WERI-Rb-1 (cell line): ENCODE data around the gene SCN9A.

Source experiments
- DNase-seq: peaks from one replicate; pipeline ENCODE4 v3.0.0-alpha.2; 2020
- H3K27ac ChIP-seq: fragments of 250-450 bp; sonication (Bioruptor Pico); 2 replicates; pipeline ENCODE4 v1.5.1; 2020; ENCODE audit warnings: mild to moderate bottlenecking, moderate library complexity
- H3K27me3 ChIP-seq: fragments of 250-450 bp; sonication (Bioruptor Pico); 2 replicates; pipeline ENCODE4 v1.5.1; 2021; ENCODE audit warnings: mild to moderate bottlenecking, low read depth, moderate library complexity; ENCODE audit not compliant: insufficient read depth, severe bottlenecking
- H3K36me3 ChIP-seq: fragments of 250-450 bp; sonication (Bioruptor Pico); 2 replicates; pipeline ENCODE4 v1.5.1; 2020; ENCODE audit warnings: mild to moderate bottlenecking, moderate library complexity
- H3K4me3 ChIP-seq: 2 replicates; pipeline ENCODE4 v1.5.1; 2011; ENCODE audit warnings: low read depth, mild to moderate bottlenecking, control low read depth, low read length
- H3K9me3 ChIP-seq: fragments of 250-450 bp; sonication (Bioruptor Pico); 2 replicates; pipeline ENCODE4 v1.5.1; 2021; ENCODE audit warnings: mild to moderate bottlenecking, moderate library complexity; ENCODE audit not compliant: severe bottlenecking
- TF ChIP-seq, protein P1 (sequence below): IDR thresholded peaks from 2 replicates; pipeline ENCODE4 v1.5.1; 2011; ENCODE audit warnings: low read depth, mild to moderate bottlenecking, control low read depth, inconsistent platforms, low read length

Gene SCN9A

DNA sequence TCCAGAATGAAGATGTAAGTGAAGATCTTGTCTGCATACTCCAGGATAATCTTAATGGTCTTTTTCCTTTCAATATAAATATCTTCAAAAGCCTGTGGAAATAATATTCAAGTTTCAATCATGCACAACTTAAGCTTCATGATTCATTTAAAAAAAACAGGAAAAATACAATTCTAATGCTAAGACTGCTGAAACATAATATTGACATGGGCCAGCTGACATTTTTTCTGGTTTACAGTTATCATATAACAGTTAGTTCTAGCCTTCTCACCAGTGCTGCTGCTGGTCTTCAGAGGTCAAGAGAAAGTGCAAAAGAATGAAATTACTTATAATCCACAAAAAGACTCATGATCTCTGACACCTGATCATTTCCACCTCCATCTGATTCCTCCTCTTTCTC lies 137.6 kb downstream of the SCN9A start:
- DNase-seq: no peak
- Histone ChIP-seq H3K9me3 (no peaks in the 10 kb centered on the region), H3K4me3 (no peak overlapping the region), H3K27me3 (no peaks in the 10 kb centered on the region), H3K27ac (no peak overlapping the region), H3K36me3 (no peaks in the 10 kb centered on the region)
- TF ChIP-seq, protein P1, sequence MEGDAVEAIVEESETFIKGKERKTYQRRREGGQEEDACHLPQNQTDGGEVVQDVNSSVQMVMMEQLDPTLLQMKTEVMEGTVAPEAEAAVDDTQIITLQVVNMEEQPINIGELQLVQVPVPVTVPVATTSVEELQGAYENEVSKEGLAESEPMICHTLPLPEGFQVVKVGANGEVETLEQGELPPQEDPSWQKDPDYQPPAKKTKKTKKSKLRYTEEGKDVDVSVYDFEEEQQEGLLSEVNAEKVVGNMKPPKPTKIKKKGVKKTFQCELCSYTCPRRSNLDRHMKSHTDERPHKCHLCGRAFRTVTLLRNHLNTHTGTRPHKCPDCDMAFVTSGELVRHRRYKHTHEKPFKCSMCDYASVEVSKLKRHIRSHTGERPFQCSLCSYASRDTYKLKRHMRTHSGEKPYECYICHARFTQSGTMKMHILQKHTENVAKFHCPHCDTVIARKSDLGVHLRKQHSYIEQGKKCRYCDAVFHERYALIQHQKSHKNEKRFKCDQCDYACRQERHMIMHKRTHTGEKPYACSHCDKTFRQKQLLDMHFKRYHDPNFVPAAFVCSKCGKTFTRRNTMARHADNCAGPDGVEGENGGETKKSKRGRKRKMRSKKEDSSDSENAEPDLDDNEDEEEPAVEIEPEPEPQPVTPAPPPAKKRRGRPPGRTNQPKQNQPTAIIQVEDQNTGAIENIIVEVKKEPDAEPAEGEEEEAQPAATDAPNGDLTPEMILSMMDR: no peak

DNA sequence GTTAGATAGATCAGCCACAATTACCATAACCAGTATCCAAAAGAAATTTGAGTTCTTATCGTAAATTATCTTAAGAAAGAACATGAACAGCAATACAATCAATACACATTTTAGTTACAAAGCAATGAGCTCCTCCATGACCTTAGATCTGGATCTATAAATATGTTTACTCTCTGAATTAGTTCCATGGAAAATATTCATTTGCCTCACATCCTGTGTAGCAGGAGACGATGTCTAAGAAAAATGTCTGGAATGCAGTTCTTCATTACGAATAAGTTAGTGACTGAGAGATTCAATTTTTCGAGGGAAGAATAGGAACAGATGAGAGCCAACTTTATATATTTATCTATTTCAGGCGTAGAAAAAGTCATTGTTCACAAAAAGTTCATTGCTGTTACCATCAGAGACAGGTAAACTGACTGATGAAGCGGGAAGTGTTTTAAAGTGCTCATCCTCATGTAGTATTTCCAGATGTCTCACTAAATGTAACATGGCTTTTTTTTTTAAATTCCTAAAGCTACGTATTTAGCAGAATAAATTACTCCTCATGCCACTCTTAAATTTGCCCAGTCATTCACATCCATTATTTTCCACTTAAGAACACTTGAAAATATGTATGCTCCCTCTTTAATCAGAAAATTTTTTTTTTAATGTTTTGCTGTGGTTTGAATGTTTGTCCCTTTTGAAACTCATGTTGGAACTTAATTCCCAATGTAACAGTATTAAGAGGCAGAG lies 141.5 kb downstream of the SCN9A start:
- Histone ChIP-seq H3K9me3 (no peaks in the 10 kb centered on the region), H3K27me3 (no peaks in the 10 kb centered on the region), H3K36me3 (no peaks in the 10 kb centered on the region), H3K4me3 (no peak overlapping the region), H3K27ac (no peak overlapping the region)
- no peak for DNase-seq
- TF ChIP-seq, protein P1: no peak

DNA sequence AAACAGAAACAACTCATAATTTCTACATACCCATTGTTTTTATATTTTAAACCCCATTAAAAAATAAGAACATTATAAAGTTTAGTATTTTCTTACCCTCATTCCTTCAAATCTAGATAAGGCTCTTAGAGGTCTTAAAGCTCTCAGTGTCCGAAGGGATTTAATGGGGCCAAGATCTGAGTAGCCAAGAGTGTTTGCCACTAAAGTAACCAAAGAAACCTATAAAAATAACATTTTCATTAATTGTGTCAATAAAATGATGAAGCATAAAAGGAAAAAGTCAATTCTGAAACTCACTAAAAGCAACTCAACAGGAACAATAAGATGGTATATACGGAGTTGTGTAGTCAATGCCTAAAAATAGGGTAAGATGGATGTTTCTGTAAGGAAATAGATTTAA lies 142.5 kb downstream of the SCN9A start:
- Histone ChIP-seq H3K4me3 (no peak overlapping the region), H3K27me3 (no peaks in the 10 kb centered on the region), H3K36me3 (no peaks in the 10 kb centered on the region), H3K9me3 (no peaks in the 10 kb centered on the region), H3K27ac (no peak overlapping the region)
- TF ChIP-seq, protein P1: no peak
- no peak for DNase-seq

DNA sequence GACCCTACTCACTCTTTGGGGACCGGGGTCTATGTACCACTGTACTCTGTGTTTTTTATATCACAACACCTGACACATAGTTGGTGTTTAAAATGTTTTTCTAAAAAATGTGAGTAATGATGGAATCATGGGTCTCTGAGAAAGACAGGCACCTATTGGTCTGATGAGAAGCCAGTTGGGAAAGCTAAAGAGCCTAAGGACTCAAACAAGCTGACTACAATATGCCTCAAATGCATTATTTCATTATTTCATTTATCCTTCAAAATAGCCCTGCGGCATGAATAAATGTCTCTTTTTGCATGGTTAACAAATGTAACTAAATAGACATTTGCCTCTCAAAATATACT lies 145.0 kb downstream of the SCN9A start:
- Histone ChIP-seq H3K27me3 (no peaks in the 10 kb centered on the region), H3K4me3 (no peak overlapping the region), H3K36me3 (no peaks in the 10 kb centered on the region), H3K9me3 (no peaks in the 10 kb centered on the region), H3K27ac (no peak overlapping the region)
- TF ChIP-seq, protein P1: no peak
- DNase-seq: no peak

DNA sequence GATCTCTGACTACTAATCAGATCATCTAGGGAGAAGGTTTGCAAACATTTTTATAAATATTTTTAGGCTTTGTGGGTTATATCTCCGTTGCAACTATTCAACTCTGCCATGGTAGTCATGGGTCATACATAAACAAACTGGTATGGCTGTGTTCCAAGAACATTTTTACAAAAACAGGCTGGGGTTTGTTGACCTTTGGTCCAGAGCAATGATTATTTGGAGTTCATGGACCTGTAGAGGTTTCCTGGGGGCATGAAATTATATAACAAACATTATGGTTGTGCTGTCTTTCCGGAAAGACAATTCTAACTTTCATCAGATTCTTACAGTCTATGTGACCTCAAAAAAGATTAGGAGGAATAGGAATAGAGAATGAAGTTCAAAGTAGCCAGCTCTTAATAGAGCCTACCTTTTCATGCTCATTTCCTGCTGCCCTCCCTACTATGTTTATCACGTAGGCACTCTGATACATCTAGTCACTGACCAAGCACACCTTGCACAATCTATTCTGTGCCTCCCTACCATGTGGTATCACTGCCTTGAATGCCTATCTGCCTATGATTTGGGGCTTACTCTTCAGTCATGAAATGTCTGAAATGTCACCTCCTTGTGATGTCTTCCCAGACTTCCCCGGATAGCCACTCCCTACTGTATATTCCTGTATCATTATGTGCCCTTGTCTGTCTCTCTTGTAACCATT lies 145.6 kb downstream of the SCN9A start:
- DNase-seq: no peak
- TF ChIP-seq, protein P1: no peak
- Histone ChIP-seq H3K9me3 (no peaks in the 10 kb centered on the region), H3K4me3 (no peak overlapping the region), H3K27me3 (no peaks in the 10 kb centered on the region), H3K36me3 (no peaks in the 10 kb centered on the region), H3K27ac (no peak overlapping the region)
